OCI-LY1 (cell line): ENCODE data around the gene NUDT12.

Source experiments
- H2AFZ ChIP-seq: fragments of 200-600 bp; sonication (generic), shearing (Covaris generic); 2 replicates; pipeline ENCODE4 v1.6.0; 2014; ENCODE audit warnings: antibody characterized with exemption, mild to moderate bottlenecking, low read length
- H3F3A ChIP-seq: fragments of 200-600 bp; sonication (generic), shearing (Covaris generic); 2 replicates; pipeline ENCODE4 v1.6.0; 2014; ENCODE audit warnings: mild to moderate bottlenecking, antibody characterized with exemption, low read length, moderate library complexity; ENCODE audit not compliant: insufficient read depth
- H3K27ac ChIP-seq: fragments of 200-600 bp; sonication (generic); 2 replicates; pipeline ENCODE4 v1.5.1; 2014; ENCODE audit warnings: low read length, mixed run types, mild to moderate bottlenecking, low read depth; ENCODE audit not compliant: poor library complexity, severe bottlenecking
- H3K27me3 ChIP-seq: fragments of 200-600 bp; sonication (generic); 2 replicates; pipeline ENCODE4 v1.6.0; 2014; ENCODE audit warnings: antibody characterized with exemption, mild to moderate bottlenecking, low read length, moderate library complexity; ENCODE audit not compliant: insufficient read depth
- H3K36me3 ChIP-seq: fragments of 200-600 bp; sonication (generic); 2 replicates; pipeline ENCODE4 v1.6.1; 2014; ENCODE audit warnings: mild to moderate bottlenecking, antibody characterized with exemption, low read length, moderate library complexity, mixed read lengths; ENCODE audit not compliant: insufficient read depth
- H3K4me1 ChIP-seq: fragments of 200-600 bp; sonication (generic); 2 replicates; pipeline ENCODE4 v1.5.1; 2014; ENCODE audit warnings: mild to moderate bottlenecking, low read length, moderate library complexity; ENCODE audit not compliant: insufficient read depth, severe bottlenecking
- H3K4me2 ChIP-seq: fragments of 200-600 bp; sonication (generic), shearing (Covaris generic); 2 replicates; pipeline ENCODE4 v1.6.1; 2014; ENCODE audit warnings: low read length
- H3K4me3 ChIP-seq: fragments of 200-600 bp; sonication (generic); 2 replicates; pipeline ENCODE4 v1.5.1; 2014; ENCODE audit warnings: low read length, low read depth, mild to moderate bottlenecking, mixed read lengths; ENCODE audit not compliant: poor library complexity, severe bottlenecking
- H3K79me2 ChIP-seq: fragments of 200-600 bp; shearing (Covaris generic); 2 replicates; pipeline ENCODE4 v1.6.1; 2016; ENCODE audit warnings: mixed run types, low read length, mixed read lengths; ENCODE audit not compliant: insufficient read depth
- H3K9ac ChIP-seq: fragments of 200-600 bp; sonication (generic), shearing (Covaris generic); 2 replicates; pipeline ENCODE4 v1.6.1; 2014; ENCODE audit warnings: mild to moderate bottlenecking, low read length, mixed read lengths
- H3K9me2 ChIP-seq: fragments of 200-600 bp; sonication (generic), shearing (Covaris generic); 2 replicates; pipeline ENCODE4 v1.6.1; 2014; ENCODE audit warnings: low read depth, mild to moderate bottlenecking, low read length, mixed read lengths
- H3K9me3 ChIP-seq: fragments of 200-600 bp; shearing (Covaris generic); 2 replicates; pipeline ENCODE4 v1.6.1; 2014; ENCODE audit warnings: low read length, mixed read lengths
- H4K20me1 ChIP-seq: fragments of 200-600 bp; sonication (generic), shearing (Covaris generic); 2 replicates; pipeline ENCODE4 v1.6.0; 2016; ENCODE audit warnings: mild to moderate bottlenecking, low read length; ENCODE audit not compliant: insufficient read depth
- EZH2 ChIP-seq: fragments of 200-600 bp; sonication (generic), shearing (Covaris generic); IDR thresholded peaks from 2 replicates; pipeline ENCODE4 v1.8.0; 2017; ENCODE audit warnings: borderline replicate concordance, mixed run types, mild to moderate bottlenecking, antibody characterized with exemption, low read length, moderate library complexity, mixed read lengths
- TF ChIP-seq, protein P1 (sequence below): fragments of 200-600 bp; sonication (generic), shearing (Covaris generic); IDR thresholded peaks from 2 replicates; pipeline ENCODE4 v1.5.1; 2017; ENCODE audit warnings: mild to moderate bottlenecking, antibody characterized with exemption, low read length, moderate library complexity, mixed read lengths

NUDT12 gene

DNA sequence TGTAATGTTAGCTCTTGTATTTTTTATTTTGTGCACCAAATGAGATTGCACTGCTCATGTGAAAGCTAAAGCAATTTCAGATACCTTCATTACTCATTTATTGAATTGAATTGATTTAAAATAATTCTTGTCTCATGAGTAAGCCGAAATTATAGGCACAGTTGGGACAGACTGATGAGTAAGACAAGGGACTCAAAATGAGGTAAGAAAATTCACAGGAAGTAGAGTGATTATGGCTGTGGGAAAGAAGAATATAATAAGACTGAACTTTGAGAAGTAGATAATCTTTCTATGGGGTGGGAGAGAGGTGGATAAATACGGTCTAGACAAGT, 51.1 kb downstream of the NUDT12 start:
- H3K9me3 ChIP-seq = no peaks in the 10 kb centered on the region
- no peak overlapping the region for H3K4me3 ChIP-seq
- no peaks in the 10 kb centered on the region for H3K9me2 ChIP-seq
- no peak overlapping the region for H2AFZ ChIP-seq
- H3K4me1 ChIP-seq = no peaks in the 10 kb centered on the region
- no peaks in the 10 kb centered on the region for H3F3A ChIP-seq
- H3K79me2 ChIP-seq = no peaks in the 10 kb centered on the region
- H3K4me2 ChIP-seq = no peak overlapping the region
- H3K36me3 ChIP-seq = no peaks in the 10 kb centered on the region
- H3K27ac ChIP-seq = no peak overlapping the region
- TF ChIP-seq, protein P1, sequence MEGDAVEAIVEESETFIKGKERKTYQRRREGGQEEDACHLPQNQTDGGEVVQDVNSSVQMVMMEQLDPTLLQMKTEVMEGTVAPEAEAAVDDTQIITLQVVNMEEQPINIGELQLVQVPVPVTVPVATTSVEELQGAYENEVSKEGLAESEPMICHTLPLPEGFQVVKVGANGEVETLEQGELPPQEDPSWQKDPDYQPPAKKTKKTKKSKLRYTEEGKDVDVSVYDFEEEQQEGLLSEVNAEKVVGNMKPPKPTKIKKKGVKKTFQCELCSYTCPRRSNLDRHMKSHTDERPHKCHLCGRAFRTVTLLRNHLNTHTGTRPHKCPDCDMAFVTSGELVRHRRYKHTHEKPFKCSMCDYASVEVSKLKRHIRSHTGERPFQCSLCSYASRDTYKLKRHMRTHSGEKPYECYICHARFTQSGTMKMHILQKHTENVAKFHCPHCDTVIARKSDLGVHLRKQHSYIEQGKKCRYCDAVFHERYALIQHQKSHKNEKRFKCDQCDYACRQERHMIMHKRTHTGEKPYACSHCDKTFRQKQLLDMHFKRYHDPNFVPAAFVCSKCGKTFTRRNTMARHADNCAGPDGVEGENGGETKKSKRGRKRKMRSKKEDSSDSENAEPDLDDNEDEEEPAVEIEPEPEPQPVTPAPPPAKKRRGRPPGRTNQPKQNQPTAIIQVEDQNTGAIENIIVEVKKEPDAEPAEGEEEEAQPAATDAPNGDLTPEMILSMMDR = no peak
- TF ChIP-seq EZH2 = no peak
- H3K9ac ChIP-seq = no peak overlapping the region
- H3K27me3 ChIP-seq = no peaks in the 10 kb centered on the region
- H4K20me1 ChIP-seq = no peaks in the 10 kb centered on the region

DNA sequence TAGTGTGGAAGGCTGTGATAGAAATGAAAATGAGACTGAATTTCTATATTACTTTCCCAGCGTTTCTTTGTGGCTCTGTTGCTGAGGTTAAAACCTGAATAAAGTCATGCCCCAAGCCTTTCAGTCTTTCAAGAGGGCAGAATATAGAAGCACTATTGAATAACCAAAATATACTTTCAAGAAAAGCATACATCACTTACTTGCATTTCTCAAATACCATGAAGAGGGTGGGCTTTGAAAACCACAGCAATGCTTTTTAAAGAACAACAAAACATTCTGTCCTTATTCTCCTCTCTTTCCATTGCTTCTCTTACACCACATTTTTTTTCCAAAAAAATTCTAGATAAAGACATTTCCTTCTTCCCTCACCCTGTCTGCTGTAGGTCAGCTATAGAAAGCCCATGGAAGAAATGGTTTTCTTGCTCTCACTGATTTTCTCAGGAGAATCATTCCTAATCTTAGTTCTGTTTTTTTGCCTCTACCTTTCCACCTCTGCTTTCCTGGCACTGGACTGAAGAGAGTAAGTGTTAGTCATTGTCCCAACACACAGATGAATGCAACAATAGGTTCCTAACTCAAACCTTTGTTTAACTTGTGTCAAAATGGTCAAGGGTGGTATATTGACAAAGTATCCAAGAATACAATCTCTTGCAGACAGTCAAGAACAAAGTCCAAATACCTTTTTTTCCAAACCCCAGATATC, 51.6 kb downstream of the NUDT12 start:
- Histone ChIP-seq H3K4me3 (no peak overlapping the region), H4K20me1 (no peaks in the 10 kb centered on the region), H2AFZ (no peak overlapping the region), H3K4me1 (no peaks in the 10 kb centered on the region), H3K79me2 (no peaks in the 10 kb centered on the region), H3K27ac (no peak overlapping the region), H3K9me2 (no peaks in the 10 kb centered on the region), H3K9me3 (no peaks in the 10 kb centered on the region), H3K27me3 (no peaks in the 10 kb centered on the region), H3F3A (no peaks in the 10 kb centered on the region), H3K4me2 (no peak overlapping the region), H3K9ac (no peak overlapping the region), H3K36me3 (no peaks in the 10 kb centered on the region)
- TF ChIP-seq EZH2 = no peak
- TF ChIP-seq, protein P1 = no peak

DNA sequence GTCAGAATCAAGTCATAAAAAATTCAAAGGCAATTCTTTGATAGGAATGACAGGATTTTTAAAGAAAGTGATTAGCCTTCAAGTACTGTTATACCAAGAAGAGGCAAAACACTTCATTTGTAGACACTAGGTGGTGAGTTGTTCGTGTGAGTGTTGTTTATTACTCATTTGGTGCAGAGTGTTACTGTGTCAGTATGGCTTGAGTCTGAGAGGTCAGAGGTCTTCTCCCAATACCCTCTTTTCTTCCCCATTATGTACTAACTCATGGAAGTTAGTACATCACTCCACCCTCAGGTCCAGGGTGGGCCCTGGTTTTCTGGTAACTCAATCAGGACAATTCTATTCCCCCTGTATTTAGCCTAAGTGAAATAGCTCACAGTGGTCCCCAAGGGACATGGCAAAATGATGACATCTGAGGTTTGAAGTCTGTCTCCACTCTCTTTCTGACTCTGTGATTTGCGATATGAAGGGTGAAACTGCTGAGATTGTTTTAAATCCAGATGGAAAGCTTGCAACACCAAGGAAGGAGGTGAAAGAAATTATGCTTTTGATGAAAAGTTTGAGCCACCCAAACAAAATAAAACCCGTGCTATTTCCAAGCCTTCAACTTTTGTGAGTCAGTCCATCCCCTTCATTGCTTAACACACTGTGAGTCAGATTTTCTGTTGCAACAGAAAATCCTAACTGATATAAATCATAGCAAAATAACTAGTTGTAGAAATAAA, 56.8 kb downstream of the NUDT12 start:
- no peak overlapping the region for H3K9ac ChIP-seq
- no peak overlapping the region for H2AFZ ChIP-seq
- no peaks in the 10 kb centered on the region for H4K20me1 ChIP-seq
- no peaks in the 10 kb centered on the region for H3K9me2 ChIP-seq
- no peaks in the 10 kb centered on the region for H3K36me3 ChIP-seq
- no peaks in the 10 kb centered on the region for H3K4me1 ChIP-seq
- no peaks in the 10 kb centered on the region for H3K27me3 ChIP-seq
- no peaks in the 10 kb centered on the region for H3F3A ChIP-seq
- no peaks in the 10 kb centered on the region for H3K79me2 ChIP-seq
- no peak overlapping the region for H3K4me3 ChIP-seq
- no peak overlapping the region for H3K27ac ChIP-seq
- H3K4me2 ChIP-seq = no peak overlapping the region
- TF ChIP-seq, protein P1 = no peak
- TF ChIP-seq EZH2 = no peak
- no peaks in the 10 kb centered on the region for H3K9me3 ChIP-seq
